Right lobe of liver (tissue), 6 donors: Measurements from ENCODE around the gene ALK. TPM values are rescaled to one million over a fixed set of nuclear protein-coding genes. Genes with fewer than 3 reads are reported as not detected.

Experiments used
- ATAC-seq, 4 donors: fragments of 200-7000 bp; cut with Tn5 transposase; one replicate each; pipeline ENCODE4 v1.9.1; 2020; ENCODE audit warnings: mild to moderate bottlenecking in 4 of 4, moderate library complexity in 4 of 4
- DNase-seq, 3 donors: peaks; one replicate each; pipeline ENCODE4 v3.0.0-alpha.2; 2020
- H3K27ac ChIP-seq, 3 donors: fragments of 200-600 bp; one replicate each; pipeline ENCODE4 v1.8.0; 2022
- H3K27me3 ChIP-seq, 2 donors: fragments of 200-600 bp; one replicate each; pipeline ENCODE4 v1.8.0; 2022
- H3K36me3 ChIP-seq, 4 donors: fragments of 200-600 bp; sonication (generic) in 1 of 4; one replicate each; pipeline versions ENCODE4 v1.5.1 to v1.8.0; 2017 to 2022; ENCODE audit warnings: control low read depth in 1 of 4
- H3K4me1 ChIP-seq, 4 donors: fragments of 200-600 bp; sonication (generic) in 1 of 4; one replicate each; pipeline versions ENCODE4 v1.5.1 to v1.8.0; 2017 to 2022; ENCODE audit warnings: control low read depth in 1 of 4
- H3K4me3 ChIP-seq, 3 donors: fragments of 200-600 bp; one replicate each; pipeline ENCODE4 v1.8.0; 2022
- H3K9me3 ChIP-seq, 4 donors: fragments of 200-600 bp; sonication (generic) in 1 of 4; one replicate each; pipeline versions ENCODE4 v1.5.1 to v1.8.0; 2017 to 2022; ENCODE audit warnings: control low read depth in 1 of 4
- POLR2A ChIP-seq: fragments of 450-650 bp; IDR thresholded peaks from one replicate; pipeline ENCODE4 v1.6.1; 2017; ENCODE audit warnings: antibody characterized with exemption, mild to moderate bottlenecking
- WGBS: methylation state at CpG from one replicate; pipeline ENCODE4 v1.1.6; 2018; ENCODE audit warnings: low coverage, low lambda C conversion rate; ENCODE audit not compliant: insufficient coverage; ENCODE audit errors: missing lambda C conversion rate; 5-methylcytosine and 5-hydroxymethylcytosine counted together
- intact Hi-C, 2 donors: fragments of 100-400 bp; cut with DNase I; formaldehyde crosslinking; loops; one replicate each; pipeline versions ENCODE4 v1.11.2 to v1.14.1; 2022
- total RNA-seq, 6 experiments: library from RNA; depleted of rRNA in 2 of 6; stranded (reverse); fragments of >200 nt in 2 of 6; fragmentation: NEBNext Ultra II Directional in 3 of 6; extraction: Animal tissue kit (Norgen Biotek cat#: 25700) in 3 of 6; gene quantifications; one replicate each; pipeline versions ENCODE4 v1.1.0 to v1.2.4, GENCODE V29; 2016 to 2023
- TF ChIP-seq, protein P1 (sequence below), 4 donors: fragments of 200-600 bp in 3 of 4; fragments of 450-650 bp in 1 of 4; IDR thresholded peaks; one replicate each; pipeline versions ENCODE4 v1.5.1 to v1.8.0; 2016 to 2022; ENCODE audit warnings: antibody characterized with exemption in 4 of 4, mild to moderate bottlenecking in 2 of 4
- donor health status: DM: no; HTN: yes; CAD: no.
- donor health status: DM: no; HTN: no; CAD: no.
- donor health status: DM: no; HTN: no; CAD: no.
- donor health status: DM: no; HTN: yes; CAD: no.
- donor health status: DM: no; HTN: yes; CAD: no.

The ALK gene
- total RNA-seq, 6 experiments from 2014 or later, result 0.04 to 0.06 TPM; not detected in 4

DNA sequence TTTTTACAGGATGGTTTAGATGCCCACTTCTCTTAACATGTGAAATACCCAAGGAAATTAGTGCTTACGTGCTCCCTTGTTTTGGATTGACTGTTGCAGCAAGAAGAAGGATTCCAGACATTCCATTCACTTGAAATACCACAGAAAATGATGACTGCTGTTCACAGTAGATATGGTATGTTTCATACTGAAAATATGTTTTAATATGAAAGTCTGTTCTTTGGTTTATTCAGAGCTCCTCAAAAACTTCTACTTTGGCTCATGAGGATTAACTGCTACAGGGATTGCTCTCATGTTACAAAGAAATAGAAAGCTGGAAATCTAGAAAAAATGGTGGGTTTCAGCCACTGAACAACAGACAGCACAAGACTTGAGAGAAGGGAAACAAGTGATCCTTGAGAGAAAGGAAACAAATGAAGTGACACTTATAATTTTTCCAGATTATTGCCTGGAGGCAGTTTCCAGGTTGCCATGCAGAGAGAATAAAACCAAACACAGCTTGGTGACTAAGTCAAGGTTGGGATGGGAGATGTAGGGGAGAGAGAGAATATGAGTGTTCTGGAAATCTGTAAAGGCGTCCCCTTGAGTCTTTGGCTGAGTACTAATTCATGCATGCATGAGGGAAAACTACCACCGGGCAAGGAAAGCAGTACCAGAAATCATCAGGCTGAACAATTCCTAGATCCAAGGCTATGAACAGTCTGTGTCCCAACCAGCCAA lies 458.0 kb downstream of the ALK start:
- intact Hi-C loops, result no loop called here

DNA sequence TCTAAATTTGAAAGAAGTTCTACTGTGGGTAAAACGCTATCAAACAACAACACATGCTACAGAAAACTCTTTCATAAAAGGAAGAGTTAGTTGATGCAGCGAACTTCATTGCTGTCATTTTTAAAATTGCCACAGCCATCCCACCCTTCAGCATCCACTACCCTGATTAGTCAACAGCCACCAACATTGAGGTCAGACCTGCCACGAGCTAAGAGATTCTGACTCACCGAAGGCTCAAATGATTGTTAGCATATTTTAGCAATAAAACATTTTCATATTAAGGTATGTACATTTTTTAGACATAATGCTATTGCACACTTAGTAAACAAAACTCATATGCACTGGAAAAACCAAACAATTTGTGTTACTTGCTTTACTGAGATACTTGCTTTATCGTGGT lies 459.1 kb downstream of the ALK start:
- WGBS, result 70% methylated on average over 5 of the region's 5 CpGs
- H3K27me3 ChIP-seq, result no peaks in the 10 kb centered on the region
- ATAC-seq (no peak), DNase-seq (no peak)
- no peaks in the 10 kb centered on the region for H3K9me3 ChIP-seq
- no peak for TF ChIP-seq POLR2A
- TF ChIP-seq, protein P1, sequence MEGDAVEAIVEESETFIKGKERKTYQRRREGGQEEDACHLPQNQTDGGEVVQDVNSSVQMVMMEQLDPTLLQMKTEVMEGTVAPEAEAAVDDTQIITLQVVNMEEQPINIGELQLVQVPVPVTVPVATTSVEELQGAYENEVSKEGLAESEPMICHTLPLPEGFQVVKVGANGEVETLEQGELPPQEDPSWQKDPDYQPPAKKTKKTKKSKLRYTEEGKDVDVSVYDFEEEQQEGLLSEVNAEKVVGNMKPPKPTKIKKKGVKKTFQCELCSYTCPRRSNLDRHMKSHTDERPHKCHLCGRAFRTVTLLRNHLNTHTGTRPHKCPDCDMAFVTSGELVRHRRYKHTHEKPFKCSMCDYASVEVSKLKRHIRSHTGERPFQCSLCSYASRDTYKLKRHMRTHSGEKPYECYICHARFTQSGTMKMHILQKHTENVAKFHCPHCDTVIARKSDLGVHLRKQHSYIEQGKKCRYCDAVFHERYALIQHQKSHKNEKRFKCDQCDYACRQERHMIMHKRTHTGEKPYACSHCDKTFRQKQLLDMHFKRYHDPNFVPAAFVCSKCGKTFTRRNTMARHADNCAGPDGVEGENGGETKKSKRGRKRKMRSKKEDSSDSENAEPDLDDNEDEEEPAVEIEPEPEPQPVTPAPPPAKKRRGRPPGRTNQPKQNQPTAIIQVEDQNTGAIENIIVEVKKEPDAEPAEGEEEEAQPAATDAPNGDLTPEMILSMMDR (IDR thresholded peaks at IDR 0.05), result no peak
- no peaks in the 10 kb centered on the region for H3K36me3 ChIP-seq
- no peak overlapping the region for H3K4me3 ChIP-seq
- no peak overlapping the region for H3K27ac ChIP-seq
- intact Hi-C loops, result no loop called here
- no peaks in the 10 kb centered on the region for H3K4me1 ChIP-seq

More for the DNA sequence above, 458.0 kb downstream of the ALK start:
- DNase-seq (no peak), ATAC-seq (no peak)
- Histone ChIP-seq H3K36me3 (no peaks in the 10 kb centered on the region), H3K4me1 (no peaks in the 10 kb centered on the region), H3K9me3 (no peaks in the 10 kb centered on the region), H3K27ac (no peak overlapping the region), H3K27me3 (no peaks in the 10 kb centered on the region), H3K4me3 (no peak overlapping the region)
- 60% methylated on average over 3 of the region's 3 CpGs for WGBS
- TF ChIP-seq, protein P1 (IDR thresholded peaks at IDR 0.05), result no peak
- no peak for TF ChIP-seq POLR2A

DNA sequence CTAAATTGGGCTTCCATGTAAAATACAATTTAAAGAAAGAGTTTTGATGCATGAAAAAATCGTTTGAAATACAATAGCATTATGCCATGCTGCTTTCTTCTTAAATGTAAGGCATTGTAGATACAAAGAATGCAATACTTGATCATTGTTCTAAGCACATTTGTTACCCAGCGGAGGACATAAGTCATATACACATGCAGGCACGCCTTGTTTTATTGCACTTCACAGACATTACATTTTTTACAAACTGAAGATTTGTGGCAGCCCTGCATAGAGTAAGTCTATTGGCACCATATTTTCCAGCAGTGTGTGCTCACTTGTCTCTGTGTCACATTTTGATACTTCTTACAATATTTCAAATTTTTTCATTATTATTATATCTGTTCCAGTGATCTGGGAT lies 461.2 kb downstream of the ALK start:
- TF ChIP-seq, protein P1 (IDR thresholded peaks at IDR 0.05), result no peak
- TF ChIP-seq POLR2A, result no peak
- no peaks in the 10 kb centered on the region for H3K27me3 ChIP-seq
- intact Hi-C loops, result no loop called here
- H3K4me1 ChIP-seq, result no peaks in the 10 kb centered on the region
- DNase-seq, result no peak
- H3K4me3 ChIP-seq, result no peak overlapping the region
- H3K36me3 ChIP-seq, result no peaks in the 10 kb centered on the region
- ATAC-seq, result no peak
- WGBS, result 54% methylated on average over 3 of the region's 3 CpGs
- no peak overlapping the region for H3K27ac ChIP-seq
- H3K9me3 ChIP-seq, result no peaks in the 10 kb centered on the region

DNA sequence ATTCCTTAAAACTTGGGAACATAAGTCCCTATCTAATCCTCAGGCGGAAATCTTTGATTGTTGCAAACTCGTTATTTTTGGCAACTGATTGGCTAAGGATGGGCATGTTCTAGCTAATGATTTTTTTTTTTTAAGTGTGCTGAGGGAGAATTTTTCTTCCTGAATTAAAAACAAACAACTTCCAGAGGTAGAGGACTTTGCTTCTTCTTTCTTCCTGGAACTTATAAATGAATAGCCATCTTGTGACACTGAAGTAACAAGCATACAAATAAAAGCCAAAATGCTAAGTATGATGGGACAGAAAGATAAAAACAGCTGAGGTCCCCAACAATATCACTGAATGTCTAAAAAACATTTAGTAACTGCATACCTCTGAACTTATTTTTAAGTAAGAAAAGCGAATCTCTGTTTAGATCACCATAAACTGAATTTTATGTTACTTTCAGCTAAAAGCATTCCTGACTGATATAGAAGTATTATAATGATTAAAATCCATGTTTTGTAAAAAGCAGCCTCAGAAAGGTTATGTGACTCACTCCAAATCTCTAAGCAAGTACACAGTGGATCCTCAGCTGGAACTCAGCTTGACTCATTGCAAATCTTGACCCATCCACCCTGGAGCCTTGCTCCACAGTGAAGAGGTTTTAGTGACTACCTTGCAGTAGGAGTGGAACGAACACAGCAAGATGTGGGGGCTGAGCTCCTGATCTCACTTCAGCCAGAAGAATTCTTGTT lies 461.8 kb downstream of the ALK start:
- TF ChIP-seq POLR2A, result no peak
- TF ChIP-seq, protein P1 (IDR thresholded peaks at IDR 0.05), result no peak
- Histone ChIP-seq H3K36me3 (no peaks in the 10 kb centered on the region), H3K4me1 (no peaks in the 10 kb centered on the region), H3K27ac (no peak overlapping the region), H3K9me3 (no peaks in the 10 kb centered on the region), H3K4me3 (no peak overlapping the region), H3K27me3 (no peaks in the 10 kb centered on the region)
- 63% methylated on average over 4 of the region's 4 CpGs for WGBS
- ATAC-seq (no peak), DNase-seq (no peak)
- intact Hi-C loops, result no loop called here
